GM21825 (cell line): ENCODE data around the gene SMURF1.
"Not testable (repeated sequence)": the region's sequence is repeated elsewhere in the genome, so short reads cannot be mapped to it uniquely, and the experiment has no call there.

Experiments
- ATAC-seq: cut with Tn5 transposase; IDR thresholded peaks from one replicate; pipeline ENCODE4 v1.9.1; 2021; ENCODE audit warnings: mild to moderate bottlenecking, moderate library complexity; ENCODE audit not compliant: unreplicated experiment

The SMURF1 gene

GRCh38 chr7:99061001-99061776 lies 82.7 kb downstream of the SMURF1 start:
- no peak for ATAC-seq

DNA sequence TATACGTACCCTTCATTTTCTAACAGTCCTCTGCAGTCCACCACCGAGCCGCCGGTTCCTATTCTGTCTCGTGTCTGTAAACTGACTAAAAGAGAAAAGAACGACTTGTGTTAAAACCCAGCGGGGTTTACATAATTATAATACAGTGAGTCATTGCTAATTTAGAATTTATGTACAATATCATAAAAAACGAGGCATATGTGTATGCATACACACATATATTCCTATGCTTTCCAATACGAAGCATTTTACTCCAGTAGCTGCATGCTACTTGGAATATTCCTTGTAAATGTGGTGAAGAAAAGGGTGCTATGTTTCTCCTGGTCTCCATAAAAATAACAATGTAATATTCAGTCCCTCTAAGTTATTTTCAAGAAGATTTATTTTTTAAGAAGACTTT lies 89.1 kb downstream of the SMURF1 start:
- ATAC-seq: no peak

DNA sequence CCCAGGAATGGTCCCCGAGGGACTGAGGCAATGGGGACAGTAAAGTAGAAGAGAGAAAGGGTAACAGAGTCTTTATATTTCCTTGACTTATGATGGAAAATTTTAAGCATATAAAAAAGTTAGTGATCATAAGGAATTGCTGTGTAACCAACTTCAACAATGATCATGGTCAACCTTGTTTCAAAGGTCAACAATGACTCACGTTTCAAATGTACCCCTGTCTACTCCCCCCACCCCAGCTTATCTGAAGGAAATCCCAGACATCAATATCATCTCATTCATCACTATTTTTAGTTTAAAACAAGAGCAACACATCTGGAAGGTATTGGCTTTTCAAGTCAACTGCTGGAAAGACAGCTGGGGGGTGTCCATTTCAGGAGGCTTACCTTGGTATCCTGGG lies 92.9 kb downstream of the SMURF1 start:
- no peak for ATAC-seq

- ATAC-seq: no peak
These were observed 96.3 kb downstream of the SMURF1 start for GRCh38 chr7:99047526-99048077.

DNA sequence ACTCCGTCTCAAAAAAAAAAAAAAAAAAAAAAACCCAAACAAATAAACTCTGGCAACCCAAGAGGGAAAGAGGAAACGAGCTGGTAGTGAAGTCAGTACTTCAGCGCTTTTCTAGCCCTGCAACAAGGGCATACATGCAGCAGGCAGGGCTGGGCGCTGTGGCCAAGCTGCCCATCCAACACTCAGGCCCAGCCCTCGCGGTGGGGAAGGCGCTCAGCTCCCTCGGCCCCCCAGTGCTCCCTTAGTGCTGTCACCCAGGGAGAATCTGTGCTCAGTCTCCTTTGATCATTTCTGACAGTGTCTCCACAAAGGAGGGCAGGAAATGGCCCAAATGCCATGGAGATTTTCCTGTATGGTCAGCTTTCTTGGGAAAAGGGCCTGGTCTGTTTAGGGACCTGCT lies 97.2 kb downstream of the SMURF1 start:
- no peak for ATAC-seq

GRCh38 chr7:99046262-99046661 lies 97.6 kb downstream of the SMURF1 start:
- not testable (repeated sequence) for ATAC-seq

GRCh38 chr7:99044858-99045257 lies 99.0 kb downstream of the SMURF1 start:
- not testable (repeated sequence) for ATAC-seq

DNA sequence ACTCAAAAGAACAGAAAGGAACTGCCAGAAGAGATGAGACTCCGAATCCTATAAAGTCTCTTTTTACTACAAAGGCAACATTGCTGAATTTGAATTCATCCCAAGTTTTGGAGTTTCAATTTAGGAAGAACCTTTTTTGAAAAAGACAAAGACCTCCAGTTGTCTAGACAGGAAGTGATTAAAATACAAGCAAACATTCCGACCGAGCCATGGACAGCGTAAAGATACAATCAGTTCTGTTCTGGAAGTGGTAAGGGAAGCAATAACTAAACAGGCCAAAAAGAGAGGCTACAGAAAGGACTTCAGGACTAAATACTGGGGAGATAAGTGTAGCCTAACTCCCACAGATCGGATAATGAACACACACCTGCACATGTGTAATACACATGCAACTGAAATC lies 101.0 kb downstream of the SMURF1 start:
- no peak for ATAC-seq

DNA sequence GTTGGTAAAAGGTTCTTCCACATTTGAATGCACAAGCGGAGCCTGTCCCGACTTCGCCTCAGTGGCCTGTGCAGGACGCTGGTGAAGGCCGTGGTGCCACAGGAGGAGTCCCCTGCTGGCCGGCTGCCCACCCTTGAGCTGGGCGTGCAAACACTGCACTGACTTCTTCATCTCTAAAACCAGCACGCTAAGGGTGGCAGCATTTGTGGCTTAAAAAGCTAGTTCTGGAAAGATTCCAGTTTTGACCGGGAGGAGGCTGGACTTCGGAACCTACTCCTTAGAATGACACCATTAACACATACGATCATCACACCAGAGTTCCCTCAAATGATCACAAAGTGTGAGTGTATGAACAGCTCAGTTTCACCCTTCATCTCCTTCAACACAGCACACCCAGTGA lies 102.4 kb downstream of the SMURF1 start:
- no peak for ATAC-seq

DNA sequence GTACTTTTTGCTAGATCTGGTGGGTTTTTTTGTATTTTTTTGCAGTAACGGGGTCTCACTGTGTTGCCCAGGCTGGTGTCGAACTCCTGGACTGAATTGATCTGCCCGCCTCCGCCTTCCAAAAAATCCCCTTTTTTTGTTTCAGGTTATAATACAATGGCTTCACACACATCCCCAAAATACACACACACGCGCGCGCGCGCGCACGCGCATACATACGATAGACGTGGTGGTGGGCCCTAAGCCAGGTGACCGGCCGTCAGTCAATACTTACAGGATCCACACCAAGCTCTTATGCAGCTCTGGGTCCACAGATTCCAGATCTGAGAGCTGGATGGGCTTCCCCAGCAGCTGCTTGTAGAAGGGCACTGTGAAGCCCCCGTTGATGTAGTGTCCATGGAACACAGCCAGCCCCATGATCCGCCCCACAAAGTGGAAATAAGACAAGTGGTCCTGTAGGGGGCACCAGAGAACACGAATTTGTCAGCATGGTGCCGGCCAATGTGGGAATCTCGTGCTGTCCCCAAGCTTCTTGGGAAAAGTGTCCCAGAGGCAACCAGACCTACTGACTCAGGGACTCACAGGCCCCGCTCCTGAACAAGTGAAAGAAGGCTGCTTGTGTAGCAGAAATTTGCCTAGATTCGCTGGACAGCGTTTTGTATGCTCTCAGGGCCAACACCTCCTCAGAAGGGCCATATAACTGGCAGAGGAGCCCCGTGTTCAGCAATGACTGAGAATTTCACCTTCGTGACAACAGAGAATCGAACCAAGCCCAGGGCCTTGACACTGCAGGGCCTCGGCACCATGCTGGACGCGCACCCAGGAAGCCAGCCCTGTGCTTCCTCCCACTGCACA lies 103.6 kb downstream of the SMURF1 start:
- ATAC-seq: no peak

- no peak for ATAC-seq
These were observed 104.5 kb downstream of the SMURF1 start for GRCh38 chr7:99039384-99039891.

DNA sequence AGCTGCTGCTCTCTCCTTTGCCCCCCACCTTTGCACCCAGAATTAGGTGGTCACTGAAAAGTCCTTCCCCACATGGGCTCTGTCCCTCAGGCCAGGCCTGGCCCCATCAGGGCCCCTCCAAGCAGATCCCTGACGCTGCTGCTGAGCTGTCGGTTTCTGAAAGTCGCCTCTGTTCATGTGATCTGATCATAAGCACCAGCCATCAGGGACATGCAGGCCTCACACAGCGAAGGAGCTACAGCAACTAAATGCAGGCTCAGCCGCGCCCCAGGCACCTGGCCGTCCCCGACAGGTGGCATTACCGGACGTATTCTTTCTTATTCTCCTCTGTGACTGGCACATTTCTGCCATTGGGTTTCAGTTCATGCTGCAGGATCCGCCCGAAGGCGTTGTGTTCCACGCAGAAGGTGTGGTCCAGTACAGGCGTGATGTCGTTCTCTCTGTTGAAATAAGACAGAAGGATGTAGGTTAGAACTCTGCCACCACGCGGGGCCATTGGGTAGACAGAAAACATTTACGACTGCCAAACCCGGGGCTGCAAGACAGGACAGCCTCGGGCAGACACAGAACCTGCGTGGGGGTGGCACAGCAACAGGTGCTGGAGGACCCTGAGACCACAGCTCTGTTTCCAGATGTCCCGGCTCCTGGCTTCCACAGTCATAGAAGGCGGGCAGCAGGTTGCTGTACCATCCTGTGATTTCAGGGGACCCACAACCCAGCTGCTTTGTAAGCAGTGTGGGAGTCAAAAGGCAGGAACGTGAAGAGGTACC lies 105.6 kb downstream of the SMURF1 start:
- ATAC-seq: no peak

DNA sequence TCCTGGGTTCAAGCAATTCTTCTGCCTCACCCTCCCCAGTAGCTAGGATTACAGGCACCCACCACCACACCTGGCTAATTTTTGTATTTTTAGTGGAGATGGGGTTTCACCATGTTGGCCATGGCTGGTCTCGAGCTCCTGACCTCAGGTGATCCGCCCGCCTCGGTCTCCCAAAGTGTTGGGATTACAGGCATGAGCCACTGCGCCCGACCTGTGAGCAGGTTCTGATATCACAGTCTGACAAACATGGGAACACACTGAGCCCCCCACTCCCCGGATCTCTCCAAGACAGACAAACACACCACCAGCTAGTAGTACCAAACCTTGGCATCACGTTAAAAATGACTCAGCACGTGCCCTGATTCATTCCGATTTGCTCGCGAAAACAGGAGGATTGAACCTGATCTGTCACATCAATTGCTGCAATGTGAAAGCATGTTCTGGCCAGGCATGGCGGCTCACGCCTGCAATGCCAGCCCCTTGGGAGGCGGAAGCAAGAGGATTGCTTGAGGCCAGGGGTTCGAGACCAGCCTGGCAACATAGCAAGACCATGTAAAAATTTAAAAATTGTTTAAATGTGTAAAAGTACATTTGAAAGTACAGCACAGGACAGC lies 106.5 kb downstream of the SMURF1 start:
- no peak for ATAC-seq

GRCh38 chr7:99036546-99037111 lies 107.3 kb downstream of the SMURF1 start:
- no peak for ATAC-seq

DNA sequence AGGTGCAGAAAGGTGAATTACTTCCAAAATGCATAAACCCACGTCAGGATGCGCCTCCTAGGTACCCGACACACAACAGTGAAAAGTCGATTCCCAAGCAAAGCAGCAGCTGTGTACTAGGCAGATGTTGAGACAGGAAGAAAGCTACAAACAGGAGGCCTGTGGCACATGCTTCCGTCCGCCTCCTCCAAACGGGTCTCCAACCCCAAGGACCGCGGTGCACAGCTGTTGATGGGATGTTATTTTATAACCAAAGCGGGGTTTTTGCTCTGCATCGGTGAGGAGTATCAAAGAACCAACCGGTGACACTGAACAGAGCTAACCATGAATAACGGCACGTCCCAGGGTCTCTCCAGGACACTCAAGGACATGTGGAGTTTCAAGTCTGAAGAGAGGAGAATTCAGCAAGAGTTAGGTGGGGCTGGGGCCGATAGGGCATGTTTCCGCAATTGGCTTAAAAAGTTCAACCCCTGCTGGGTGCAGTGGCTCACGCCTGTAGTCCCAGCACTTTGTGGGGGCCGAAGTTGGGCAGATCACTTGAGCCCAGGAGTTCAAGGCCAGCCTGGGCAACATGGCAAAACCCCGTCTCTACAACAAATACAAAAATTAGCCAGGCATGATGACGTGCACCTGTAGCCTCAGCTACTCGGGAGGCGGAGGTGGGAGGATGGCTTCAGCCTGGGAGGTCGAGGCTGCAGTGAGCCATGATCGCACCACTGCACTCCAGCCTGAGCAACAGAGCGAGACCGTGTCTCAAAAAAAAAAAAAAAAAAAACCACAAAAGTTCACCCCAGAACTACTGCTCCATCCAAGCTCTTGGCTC lies 108.0 kb downstream of the SMURF1 start:
- no peak for ATAC-seq

- ATAC-seq: no peak
These were observed 108.8 kb downstream of the SMURF1 start for GRCh38 chr7:99034932-99035722.

DNA sequence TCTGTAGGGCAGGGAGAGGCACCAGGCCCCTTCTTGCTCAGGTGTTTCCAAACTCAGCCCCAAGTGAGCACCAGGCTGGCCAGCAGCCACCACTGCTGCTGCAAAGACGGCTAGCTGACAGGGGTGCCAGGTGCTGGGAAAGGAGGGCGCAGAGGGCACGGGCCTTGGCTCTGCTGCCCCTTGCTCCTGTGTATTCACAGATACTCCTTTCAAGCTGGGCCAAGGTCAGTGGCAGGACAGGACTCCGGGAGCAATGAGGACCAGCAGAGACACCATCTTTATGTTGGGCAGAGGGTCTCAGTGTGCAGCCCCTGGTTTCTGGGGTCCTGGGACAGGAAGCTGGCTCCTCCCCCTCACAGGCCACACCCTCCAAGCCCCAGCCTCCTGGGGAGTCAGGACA lies 110.1 kb downstream of the SMURF1 start:
- ATAC-seq: no peak

GRCh38 chr7:99032928-99033327 lies 111.0 kb downstream of the SMURF1 start:
- ATAC-seq: no peak
